Activated CD8-positive, alpha-beta memory T cell treated with anti-CD3 and anti-CD28 coated beads, Interleukin-2, amount 50 U/mL, for 24 hours (primary cell): ENCODE results near the gene HOATZ.

Source experiments
- DNase-seq: peaks from one replicate; pipeline ENCODE4 v3.0.0-alpha.2; 2020; ENCODE audit errors: extremely low read depth

Gene HOATZ

DNA sequence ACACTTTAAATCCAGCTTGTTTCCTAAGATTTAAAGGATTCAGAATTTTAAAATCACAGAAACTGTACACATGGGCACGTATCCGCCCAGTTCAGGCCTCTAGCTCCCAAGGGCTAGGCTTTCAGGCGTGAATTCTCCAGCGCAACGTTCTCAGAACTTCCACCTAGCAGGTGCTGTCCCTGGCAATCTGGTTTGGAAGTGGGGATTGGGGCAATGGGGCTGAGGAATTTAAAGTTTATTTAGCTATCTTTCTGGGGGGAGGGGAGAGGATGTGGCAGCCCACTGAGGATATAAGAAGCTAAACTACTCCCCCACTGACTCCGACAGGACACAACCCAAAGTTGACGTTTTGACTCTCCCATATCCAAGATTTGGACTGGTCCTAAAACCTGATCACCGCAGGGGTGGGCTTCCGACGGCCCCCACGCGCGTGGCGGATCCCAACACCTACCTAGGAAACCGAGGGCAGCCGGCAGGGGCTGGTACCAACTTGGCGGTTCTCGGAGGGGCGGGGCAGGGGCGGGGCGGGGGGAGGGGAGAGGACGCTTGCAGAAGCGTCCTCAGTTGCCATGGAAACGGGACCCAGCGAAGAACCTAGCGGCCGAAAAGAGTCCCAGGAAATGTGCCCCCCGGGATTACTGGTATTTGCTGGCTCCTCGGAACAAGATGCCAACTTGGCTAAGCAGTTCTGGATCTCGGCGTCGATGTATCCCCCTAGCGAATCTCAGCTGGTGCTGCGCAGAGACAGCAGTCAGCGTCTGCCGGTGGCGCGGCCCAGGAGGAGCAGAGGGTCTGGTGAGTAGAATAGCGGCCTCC lies at the start of gene HOATZ:
Gene HOATZ (plus strand): TSS at position 563 of the 816 bp plus-strand sequence. CDS start 7 bp downstream, at position 570.
- no peak for DNase-seq

DNA sequence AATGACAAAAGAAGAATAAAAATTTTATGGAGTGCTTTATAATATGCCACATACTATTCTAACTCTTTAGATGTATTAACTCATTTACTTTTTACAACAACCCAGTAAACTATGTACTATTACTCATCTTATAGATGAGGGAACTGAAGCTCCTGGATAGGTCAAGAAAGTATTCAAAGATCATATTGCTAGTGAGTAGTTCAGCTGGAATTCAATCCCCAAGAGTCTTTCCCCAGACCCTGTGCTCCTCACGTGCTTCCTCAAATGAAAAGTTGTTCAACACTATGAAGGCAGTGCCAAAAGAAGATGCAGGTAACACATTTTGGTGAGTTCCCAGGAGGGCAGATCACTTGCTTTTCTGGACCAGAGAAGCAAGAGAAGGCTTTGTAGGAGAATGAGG lies 49.2 kb upstream of the HOATZ start:
- DNase-seq = no peak

DNA sequence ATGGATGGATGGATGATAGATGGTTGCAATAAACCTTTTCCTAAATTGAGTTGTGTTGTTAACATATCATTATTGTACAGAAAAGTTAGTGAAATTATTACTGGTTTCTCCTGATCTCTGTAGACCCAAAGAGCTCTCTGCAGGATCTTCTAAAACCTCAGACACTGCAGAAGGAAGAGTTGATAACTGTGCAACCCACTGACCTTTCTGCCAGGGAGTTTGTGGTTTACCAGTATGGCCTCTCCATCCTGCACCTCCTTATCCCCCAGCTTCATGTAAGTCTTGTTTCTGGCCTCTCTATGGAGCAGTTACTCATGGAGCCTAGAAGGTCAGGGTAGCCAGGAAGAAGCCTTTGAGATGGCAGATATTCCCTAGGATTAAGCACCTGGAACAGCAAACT lies 48.0 kb upstream of the HOATZ start:
- no peak for DNase-seq

DNA sequence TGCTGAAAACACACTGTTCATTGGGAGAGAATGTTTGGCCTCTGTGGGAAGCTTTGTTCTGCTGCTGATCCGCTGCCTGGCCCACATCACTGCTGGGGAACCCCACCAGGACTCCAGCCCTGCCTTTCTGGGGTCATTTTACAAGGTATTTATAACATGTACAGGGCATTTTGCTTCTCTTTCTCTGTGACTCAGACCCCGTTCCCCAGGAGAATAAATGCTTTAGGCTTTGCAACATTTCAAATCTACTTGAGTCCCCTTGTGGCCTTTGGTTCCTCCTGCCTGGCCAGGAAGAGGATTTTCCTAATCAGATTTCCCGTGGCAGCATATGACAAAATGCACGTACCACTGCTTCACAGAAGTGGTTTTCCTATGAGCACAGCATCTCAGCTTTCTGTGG lies 45.4 kb upstream of the HOATZ start:
- no peak for DNase-seq

DNA sequence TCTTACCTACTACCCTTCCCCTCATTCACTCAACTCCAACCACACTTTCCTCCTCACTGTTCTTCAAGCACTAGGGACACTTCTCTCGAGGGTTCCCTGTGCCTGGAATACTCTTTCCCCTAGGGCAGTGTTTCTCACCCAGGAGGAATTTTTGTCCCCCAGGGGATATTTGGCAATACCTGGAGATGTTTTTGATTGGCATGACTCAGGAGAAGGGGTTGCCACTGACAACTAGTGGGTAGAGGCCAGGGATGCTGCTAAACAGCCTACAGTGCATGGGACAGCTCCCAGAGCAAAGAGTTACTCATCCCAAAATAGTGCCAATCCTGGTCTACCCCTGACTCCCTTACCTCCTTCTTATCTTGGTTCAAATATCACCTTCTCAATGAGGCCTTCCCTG lies 42.4 kb upstream of the HOATZ start:
- no peak for DNase-seq

DNA sequence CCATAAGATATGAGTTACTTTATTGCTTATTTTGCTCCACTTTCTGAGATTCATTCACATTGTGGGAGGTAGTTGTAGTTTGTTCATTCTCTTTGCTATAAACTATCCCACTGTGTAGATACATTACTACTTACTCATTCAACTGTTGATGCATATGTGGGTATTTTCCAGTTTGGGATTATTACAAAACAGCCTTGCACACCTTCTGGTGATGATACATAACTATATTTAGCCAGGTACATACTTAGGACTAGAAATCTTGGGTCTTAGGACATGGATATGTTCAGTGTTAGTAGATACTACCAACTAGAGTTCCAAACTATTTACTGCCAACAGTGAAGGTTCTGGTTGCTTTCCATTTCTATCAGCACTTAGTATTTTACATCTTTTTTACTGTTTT lies 40.1 kb upstream of the HOATZ start:
- DNase-seq = no peak

DNA sequence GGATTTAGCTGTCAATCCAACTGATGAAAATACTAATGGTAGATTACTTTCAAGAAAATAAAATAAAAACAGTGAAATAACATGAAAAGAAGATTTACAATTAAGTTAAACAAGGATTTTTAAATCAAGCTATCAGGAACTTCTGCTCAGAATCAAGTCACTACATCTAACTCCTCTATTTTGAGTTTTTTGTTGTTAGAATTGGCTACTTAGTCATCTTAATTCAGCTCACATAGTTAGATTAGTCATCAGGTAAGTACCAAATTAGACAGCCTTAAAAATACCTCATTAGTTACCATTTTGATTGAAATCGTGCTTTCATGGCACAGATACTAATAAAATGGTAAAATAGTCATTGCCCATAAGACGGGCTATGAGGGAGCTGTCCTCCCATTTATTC lies 38.2 kb upstream of the HOATZ start:
- DNase-seq = no peak

DNA sequence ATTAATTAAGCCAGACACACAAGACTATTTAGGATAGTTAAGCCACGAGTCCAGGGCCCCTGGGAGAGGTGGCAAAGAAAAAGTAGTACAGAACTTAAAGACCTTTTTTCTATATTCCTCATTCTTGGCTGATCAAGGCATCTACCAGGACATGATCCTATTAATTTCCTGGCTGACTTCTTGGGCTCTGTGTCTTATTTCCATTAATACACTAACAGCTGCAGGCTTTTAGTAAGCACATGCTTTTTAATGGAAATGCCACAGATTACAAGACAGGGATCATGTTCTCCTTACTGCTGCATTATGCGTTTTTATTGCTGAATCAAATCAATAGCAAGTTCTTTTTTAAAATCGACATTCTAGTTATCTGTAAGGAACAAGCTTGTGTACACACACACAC lies 37.6 kb upstream of the HOATZ start:
- DNase-seq = no peak

DNA sequence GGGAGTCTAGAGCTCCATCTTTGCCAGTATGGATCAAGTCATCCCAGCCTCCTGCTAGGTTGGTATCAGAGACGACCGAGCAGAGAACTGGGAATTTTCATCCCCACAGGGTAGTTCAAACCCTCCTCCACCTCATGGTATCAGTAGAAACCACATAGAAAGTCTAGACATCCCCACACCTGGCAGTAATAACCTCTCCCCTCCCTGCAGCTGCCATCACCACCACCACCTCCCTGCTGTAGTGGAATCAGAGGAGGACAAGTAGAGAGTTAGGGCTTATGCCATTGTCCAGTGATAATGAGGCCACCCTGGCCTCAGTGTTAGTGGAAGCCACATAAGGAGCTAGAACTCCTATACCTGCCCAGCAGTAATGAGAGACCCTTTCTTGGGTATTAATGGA lies 36.7 kb upstream of the HOATZ start:
- no peak for DNase-seq

DNA sequence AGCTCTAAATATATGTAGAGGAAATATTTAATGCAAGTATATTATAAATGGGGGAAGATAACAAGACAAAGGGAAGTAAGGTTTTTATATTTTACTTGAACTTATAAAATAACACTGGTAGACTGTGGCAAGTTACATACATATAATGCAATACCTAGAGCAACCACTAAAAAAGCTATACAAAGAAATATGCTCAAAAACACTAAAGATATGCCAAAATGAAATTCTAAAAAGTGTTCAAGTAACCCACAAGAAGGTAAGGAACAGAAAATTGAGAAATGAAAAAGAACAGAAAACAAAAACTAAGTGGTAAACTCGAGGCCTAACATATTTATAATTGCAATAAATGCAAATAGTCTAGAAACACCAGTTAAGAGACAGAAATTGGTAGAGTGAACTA lies 34.9 kb upstream of the HOATZ start:
- no peak for DNase-seq

DNA sequence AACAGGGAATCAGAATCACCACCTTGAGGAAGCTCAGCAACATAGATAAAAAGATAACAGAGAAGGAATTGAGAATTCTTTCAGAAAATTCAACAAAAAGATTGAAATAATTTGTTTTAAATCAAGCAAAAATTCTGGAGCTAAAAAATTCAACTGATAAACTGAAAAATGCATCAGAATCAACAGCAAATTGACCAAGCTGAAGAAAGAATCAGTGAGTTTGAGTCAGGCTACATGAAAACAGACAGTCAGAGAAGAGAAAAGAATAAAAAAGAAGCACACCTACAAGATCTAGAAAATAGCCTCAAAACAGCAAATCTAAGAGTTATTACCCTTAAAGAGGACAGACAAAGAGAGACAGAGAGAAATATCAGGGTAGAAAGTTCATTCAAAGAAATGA lies 31.1 kb upstream of the HOATZ start:
- no peak for DNase-seq

DNA sequence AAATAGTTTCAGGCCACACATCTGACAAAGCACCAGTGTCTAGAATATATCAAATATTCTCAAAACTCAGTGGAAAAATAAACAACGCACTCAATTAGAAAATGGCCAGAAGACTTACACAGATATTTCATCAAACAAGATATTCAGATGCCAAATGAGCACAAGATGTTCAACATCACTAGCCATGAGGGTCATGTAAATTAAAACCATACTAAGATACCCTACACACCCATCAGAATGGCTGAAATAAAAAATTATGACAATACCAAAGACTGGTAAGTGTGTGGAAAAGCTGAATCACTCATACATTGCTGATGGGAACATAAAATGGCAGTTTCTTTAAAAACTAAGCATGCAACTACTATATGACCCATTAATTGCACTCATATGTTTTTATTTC lies 24.1 kb upstream of the HOATZ start:
- DNase-seq = no peak

DNA sequence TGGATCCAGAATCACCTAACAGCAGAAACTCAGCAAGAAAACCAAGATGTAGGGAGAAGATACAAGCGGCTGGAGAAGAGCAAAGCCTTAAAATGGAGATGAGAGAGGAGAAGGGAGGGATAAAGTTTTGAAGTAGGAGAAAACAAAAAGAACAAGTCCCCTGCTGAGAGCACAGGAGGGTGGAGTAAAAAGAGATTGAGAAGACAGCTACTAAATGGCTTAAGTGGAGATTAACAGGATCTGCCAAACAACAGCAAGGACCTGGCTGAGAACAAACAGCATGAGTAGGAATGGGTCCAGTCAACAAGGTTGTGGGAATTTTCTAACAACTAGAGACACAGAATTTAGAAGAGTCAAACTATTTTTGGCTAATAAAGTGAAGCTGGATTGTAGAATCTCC lies 20.5 kb upstream of the HOATZ start:
- no peak for DNase-seq

DNA sequence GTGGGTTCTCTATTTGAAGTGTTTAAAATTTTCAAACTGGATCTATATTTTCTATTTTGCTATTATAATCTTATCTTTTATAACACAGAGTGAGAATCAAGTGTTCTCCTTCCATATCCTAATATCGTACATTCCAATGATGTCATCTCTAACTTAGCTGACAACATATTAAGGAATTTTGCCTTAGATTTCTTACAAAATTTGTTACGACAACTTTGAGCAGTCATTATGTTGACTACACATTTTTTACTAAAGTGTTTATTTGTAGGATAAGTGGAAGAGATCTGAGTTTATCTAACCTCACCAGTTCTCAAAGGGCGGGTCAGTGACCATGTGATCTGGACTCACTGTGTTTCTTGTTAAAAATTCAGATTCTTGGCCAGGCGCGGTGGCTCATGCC lies 15.1 kb upstream of the HOATZ start:
- no peak for DNase-seq

DNA sequence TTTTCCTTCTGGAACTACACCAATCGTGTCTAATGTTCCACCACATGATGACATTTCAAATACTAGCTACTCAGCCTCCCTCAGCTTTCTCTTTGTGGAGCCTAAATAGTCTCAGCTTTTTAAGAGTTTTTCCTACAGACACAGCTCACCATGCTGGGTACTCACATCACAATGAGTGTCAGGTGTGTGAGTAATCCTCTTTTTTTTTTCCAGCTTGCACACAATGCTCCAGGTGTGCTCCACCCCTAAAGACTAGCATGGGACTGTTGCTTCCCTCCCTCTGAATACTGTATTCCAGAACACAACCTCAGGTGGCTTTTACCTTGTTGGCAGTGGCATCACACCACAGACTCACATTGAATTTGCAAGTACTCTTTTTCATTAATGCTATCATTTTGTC lies 14.1 kb upstream of the HOATZ start:
- DNase-seq = no peak

DNA sequence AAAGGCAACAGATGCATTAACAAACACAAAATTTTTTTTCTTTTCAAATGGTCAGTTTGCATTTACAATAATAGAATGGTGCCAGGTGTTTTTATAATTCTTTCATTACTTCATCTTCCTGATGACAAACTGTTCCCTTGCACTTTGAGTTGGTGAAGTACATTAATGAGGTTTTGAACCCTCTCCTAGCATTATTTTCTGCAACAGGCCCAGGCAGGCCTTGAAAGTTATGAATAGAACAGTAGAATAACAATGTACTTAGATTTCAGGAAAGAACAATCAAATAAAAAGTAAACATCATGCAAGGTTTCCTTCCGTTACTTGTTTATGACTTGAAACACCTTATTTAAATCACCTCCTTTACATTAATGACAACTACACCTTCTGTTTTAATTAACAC lies 12.0 kb upstream of the HOATZ start:
- no peak for DNase-seq

DNA sequence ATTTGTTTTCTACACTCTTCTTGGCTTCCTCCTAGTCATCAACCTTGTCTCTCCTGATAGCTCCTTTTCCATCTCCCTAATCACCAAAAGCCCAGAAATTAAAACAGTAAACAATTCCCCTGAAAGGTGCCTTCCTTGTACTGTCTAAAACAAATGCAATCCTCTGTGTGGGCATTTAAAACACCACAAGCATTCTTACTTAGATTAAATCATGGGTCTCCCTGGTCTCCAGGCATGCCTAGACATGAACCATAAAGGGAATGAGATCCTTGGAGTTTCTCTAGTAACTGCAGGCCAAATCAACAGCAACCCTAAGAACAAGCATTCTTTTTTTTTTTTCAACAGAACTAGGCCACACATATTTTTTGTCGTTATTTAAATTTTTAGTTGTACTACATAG lies 4.3 kb upstream of the HOATZ start:
- DNase-seq = no peak

DNA sequence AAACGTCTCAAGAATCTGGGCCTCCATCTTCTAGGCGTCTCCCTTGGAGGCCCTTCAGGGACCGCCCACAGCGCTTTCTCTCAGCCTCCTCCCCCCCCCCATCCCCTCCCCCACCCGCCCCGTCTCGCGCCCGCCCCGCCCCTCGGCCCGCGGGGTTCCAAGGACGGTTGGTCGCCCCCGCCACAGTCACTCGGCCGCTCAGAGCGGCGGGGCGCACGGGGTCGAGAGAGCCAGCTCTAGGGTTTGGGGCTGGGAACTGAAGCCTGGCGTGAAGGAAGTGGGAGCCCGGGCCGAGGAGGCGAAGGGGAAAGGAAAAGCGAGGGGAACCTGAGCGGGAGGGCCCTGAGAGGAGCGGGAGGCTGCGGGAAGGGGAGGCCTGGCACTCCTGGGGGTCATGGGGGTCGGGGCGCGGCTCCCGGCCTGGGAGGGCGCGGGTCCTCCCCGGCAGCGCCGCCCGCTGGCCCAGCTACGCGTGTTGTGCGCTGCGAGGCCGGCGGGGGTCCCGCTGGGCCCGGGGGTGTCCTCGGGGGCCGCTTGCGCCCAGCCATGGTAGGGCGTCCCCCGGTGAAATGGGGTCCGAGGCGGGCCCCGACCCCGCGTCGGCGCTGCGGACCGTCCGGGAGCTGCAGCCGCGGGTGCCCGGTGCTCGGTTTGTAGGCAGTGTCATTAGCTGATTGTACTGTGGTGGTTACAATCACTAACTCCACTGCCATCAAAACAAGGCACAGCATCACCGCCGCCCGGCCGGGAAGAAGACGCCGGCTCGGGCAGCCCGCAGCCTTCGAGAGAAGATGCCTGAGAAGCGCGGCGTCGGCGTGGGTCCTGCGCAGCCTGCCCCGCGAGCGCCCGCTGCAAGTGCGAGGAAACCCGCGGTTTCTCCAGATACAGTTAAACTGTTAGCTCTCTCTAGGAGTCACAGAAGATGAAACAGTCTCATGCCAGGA lies 2.0 kb upstream of the HOATZ start, which contains the start of gene BTG4:
Gene BTG4 (minus strand): TSS at position 91 of the 944 bp plus-strand sequence. CDS start 13,610 bp downstream, outside the sequence.
- no peak for DNase-seq

DNA sequence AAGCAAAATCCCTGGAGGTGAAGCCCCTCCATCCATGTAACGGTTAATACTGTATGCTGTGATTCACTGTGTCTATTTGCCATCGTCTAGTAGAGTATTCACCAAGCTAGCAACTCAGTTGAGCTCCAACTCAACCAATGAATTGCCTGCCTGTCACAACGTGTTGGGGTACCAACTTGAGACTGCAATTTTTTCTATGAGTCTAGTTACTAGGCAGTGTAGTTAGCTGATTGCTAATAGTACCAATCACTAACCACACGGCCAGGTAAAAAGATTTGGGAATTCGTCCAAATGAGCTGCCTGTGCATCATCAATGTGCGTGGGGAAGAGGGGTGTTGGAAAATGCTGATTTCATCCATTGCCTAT lies 1.4 kb upstream of the HOATZ start:
- no peak for DNase-seq

DNA sequence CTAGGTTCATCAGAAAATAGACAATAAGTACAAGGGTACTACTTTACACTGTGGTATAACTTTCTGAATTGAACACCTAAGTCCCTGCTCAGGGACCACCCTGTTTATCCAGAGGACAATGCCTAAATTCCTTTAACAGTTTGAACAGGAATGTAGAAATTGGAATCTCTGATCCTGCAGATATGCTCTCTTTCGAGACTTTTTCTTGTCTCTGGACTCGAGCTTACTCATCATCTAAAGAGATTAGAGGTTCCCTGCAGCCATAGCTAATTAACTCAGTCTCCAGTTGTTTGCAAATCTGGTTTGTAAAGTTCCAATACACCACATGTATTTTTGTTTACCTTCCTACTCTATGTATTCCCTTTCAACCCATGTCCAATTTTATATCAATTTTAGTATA lies 1.0 kb downstream of the HOATZ start:
- DNase-seq = no peak

DNA sequence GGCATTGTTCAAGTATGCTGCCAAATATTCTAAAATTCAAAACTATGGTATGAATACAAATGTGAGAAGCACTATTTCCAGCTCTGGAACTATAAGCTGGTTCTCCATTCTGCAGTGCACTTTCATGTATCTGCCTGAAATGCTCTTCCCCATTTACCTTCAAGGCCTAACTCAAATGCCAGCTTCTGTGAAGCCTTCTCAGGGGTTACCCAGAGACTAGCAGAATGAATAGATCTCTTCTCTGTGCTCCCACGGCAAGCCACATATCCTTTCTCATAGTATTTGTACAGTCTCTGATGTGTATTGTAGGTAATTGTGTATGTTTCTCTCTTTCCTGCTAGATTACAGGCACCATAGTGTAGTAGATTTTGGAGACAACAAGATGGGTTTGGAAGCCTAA lies 4.1 kb downstream of the HOATZ start:
- DNase-seq = no peak

DNA sequence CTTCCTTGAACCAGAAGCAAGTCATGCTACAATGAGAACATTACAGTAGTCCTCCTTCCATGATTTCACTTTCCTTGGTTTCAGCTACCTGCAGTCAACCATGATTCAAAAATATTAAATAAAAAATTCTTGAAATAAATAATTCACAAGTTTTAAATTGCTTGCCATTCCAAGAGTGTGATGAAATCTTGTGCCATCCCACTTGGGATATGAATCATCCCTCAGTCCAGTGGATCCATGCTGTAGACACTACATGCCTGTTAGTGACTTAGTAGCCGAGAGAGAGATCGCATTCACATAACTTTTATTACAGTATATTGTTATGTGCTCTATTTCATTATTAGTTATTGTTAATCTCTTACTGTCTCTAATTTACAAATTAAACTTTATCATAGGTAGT lies 6.0 kb downstream of the HOATZ start:
- no peak for DNase-seq

DNA sequence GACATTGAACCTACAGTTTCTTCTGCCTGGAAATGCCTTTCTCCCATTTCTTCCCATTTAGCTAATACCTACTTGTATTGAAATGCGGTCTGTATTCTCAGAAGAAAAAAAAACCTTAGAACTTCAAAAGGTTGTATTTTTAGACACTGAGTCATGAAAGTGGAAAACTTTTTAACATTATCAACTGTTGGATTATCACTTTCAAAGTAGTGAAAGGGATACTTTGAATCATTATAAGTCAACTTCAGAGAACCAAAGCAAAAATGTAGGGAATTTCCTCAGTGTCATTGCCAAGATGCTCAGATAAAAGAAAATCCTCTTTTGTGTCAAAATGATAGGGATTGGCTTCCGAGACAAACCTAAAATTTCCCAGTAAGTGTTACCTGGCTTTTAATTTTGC lies 6.6 kb downstream of the HOATZ start:
- DNase-seq = no peak
